AG10803 (cell line): ENCODE results near the gene SETD1A.
A peak's percentile ranks its signal among the peaks of the same experiment; 100 is the strongest.

Source experiments
- DNase-seq: peaks from one replicate; pipeline ENCODE4 v3.0.0; 2010; ENCODE audit warnings: low read depth
- H3K4me3 ChIP-seq: 2 replicates; pipeline ENCODE4 v1.5.1; 2011; ENCODE audit warnings: mild to moderate bottlenecking, low read length, control low read depth
- TF ChIP-seq, protein P1 (sequence below): conservative IDR thresholded peaks from 2 replicates; pipeline ENCODE4 v1.5.1; 2011; ENCODE audit warnings: mild to moderate bottlenecking, low read length, control low read depth, inconsistent platforms

SETD1A gene

GRCh38 chr16:30990105-30990504, 32.6 kb downstream of the SETD1A start:
- no peak for DNase-seq
- no peak overlapping the region for H3K4me3 ChIP-seq
- TF ChIP-seq, protein P1, sequence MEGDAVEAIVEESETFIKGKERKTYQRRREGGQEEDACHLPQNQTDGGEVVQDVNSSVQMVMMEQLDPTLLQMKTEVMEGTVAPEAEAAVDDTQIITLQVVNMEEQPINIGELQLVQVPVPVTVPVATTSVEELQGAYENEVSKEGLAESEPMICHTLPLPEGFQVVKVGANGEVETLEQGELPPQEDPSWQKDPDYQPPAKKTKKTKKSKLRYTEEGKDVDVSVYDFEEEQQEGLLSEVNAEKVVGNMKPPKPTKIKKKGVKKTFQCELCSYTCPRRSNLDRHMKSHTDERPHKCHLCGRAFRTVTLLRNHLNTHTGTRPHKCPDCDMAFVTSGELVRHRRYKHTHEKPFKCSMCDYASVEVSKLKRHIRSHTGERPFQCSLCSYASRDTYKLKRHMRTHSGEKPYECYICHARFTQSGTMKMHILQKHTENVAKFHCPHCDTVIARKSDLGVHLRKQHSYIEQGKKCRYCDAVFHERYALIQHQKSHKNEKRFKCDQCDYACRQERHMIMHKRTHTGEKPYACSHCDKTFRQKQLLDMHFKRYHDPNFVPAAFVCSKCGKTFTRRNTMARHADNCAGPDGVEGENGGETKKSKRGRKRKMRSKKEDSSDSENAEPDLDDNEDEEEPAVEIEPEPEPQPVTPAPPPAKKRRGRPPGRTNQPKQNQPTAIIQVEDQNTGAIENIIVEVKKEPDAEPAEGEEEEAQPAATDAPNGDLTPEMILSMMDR: no peak

DNA sequence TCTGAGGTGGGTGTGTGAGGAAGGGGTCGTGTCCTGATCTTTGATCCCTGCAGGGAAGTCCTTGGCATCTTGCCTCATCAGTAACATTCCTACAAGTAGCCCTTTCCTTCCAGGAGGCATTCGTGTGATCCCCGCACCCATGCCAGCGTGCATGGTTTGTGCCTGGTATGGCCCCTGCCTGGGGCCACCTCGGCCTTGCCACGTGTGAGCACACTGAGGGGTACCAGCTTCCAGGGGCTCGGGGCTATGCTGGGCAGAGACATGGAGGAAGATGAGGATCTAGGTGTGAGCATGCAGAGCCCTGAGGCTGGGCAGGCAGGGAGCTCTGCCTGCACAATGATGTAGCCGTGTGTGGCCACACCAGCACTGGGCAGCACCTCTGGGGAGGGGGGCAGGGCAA, 33.5 kb downstream of the SETD1A start:
- TF ChIP-seq, protein P1: no peak
- DNase-seq: no peak
- no peak overlapping the region for H3K4me3 ChIP-seq

GRCh38 chr16:30992276-30992780, 34.8 kb downstream of the SETD1A start:
- H3K4me3 ChIP-seq: no peak overlapping the region
- TF ChIP-seq, protein P1: no peak
- no peak for DNase-seq

DNA sequence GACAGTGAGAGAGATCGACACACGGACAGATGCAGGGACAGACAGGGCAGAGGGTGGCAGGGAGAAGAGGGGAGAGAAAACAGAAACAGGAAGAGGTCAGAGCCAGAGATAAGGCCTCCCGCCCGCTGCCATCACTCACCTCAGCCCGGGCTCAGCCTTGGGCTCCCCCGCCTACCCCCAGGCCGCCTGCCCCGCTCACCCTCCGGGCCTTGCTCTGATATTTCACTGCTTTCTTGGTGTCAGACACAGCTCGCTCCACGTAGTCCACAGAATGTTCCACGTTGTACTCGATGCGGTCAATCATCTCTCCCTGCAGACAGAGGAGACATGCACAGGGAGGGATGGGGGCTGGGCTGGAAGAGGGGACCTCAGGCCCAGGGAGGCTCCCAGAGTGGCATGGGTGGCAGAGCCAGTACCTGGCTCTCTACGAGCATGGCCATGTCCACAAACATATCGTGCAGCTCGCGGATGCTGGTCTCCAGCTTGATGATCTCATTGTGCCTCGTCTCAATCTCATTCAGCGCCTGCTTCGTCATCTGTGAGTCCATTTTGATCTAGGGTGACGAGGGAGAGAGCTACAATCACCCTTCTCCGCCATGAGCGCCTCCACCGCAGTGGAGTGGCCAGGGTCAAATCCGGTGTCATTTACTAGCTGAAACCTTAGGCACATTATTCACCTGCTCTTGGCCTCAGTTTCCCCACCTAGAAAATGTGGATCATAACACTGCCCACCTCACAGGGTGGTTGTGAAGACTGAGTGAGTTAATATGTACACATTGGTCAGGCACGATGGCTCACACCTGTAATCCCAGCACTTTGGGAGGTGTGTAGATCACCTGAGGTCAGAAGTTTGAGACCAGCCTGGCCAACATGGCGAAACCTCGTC, 35.6 kb downstream of the SETD1A start:
- no peak for DNase-seq
- TF ChIP-seq, protein P1: no peak
- H3K4me3 ChIP-seq: no peak overlapping the region

GRCh38 chr16:30995927-30996323, 38.4 kb downstream of the SETD1A start:
- DNase-seq: no peak
- H3K4me3 ChIP-seq: no peak overlapping the region

GRCh38 chr16:30996324-30996984, 38.9 kb downstream of the SETD1A start:
- TF ChIP-seq, protein P1: no peak
- peak overlapping the region; percentile 76 for H3K4me3 ChIP-seq
- DNase-seq: peak; percentile 37

More at GRCh38 chr16:30995927-30996323, 38.4 kb downstream of the SETD1A start:
- TF ChIP-seq, protein P1: no peak
